ENCODE measurements around the gene SLC4A8. TPM values are rescaled to one million over a fixed set of nuclear protein-coding genes. Genes with fewer than 3 reads are reported as not detected.

Gene SLC4A8
- total RNA-seq, 1 experiment from 2014 or later = 1.4 TPM

- BruUV-seq (replicated peaks) = no TSS peak
- no peak for ATAC-seq
- no peak overlapping the region for H3K4me3 ChIP-seq (replicated peaks in 1 of 2; ENCODE audit: low read depth in 1 of 2, low read length in 2 of 2)
- H3K79me2 ChIP-seq (ENCODE audit: insufficient read depth, low read length) = no peaks in the 10 kb centered on the region
- POLR2A ChIA-PET = no interaction called here
- H2AFZ ChIP-seq (ENCODE audit: low read depth, low read length, poor library complexity, severe bottlenecking) = no peak overlapping the region
- TF ChIP-seq EGR1 (IDR thresholded peaks at IDR 0.05; ENCODE audit: low read depth) (no peak), SIN3A (IDR thresholded peaks at IDR 0.05; ENCODE audit: low read depth) (no peak), TCF7L2 (IDR thresholded peaks at IDR 0.05; ENCODE audit: borderline replicate concordance, extremely low read depth, insufficient read depth, insufficient read length) (no peak), SP1 (IDR thresholded peaks at IDR 0.05; ENCODE audit: low read depth) (no peak), CEBPB (IDR thresholded peaks at IDR 0.05; ENCODE audit: low read depth) (no peak), REST (IDR thresholded peaks at IDR 0.05; ENCODE audit: low read depth) (no peak), CBX3 (IDR thresholded peaks at IDR 0.05; ENCODE audit: low read depth) (no peak), ELF1 (IDR thresholded peaks at IDR 0.05; ENCODE audit: borderline replicate concordance, low read depth) (no peak)
- no peaks in the 10 kb centered on the region for H3K9me3 ChIP-seq (ENCODE audit: control insufficient read depth in 1 of 2, insufficient read depth in 1 of 2, low read depth in 1 of 2, low read length in 2 of 2)
- RAD21 ChIA-PET (ENCODE audit: low non-redundant PET in 1 of 2, low total read pairs in 2 of 2, uncharacterized antibody in 2 of 2, unreplicated experiment in 2 of 2) = no interaction called here
- peaks cover 0 to 6% of the 10 kb centered on the region in 2 experiments; a peak in 2 of 4 replicates for H3K4me1 ChIP-seq (ENCODE audit: control insufficient read depth in 1 of 2, insufficient read depth in 2 of 2, low read length in 2 of 2)
- no peak for DNase-seq (ENCODE audit: low read depth, low spot score)
- H4K20me1 ChIP-seq (ENCODE audit: insufficient read depth) = no peaks in the 10 kb centered on the region
- intact Hi-C loops (cut with micrococcal nuclease) = no loop called here
- H3K9ac ChIP-seq (ENCODE audit: low read length) = no peak overlapping the region
- H3K27me3 ChIP-seq (ENCODE audit: insufficient read depth, low read length) = no peaks in the 10 kb centered on the region
- H3K9me2 ChIP-seq (ENCODE audit: insufficient read depth) = no peaks in the 10 kb centered on the region
- no peak overlapping the region for H3K4me2 ChIP-seq (ENCODE audit: low read length)
- CTCF ChIA-PET = interaction anchor here (0.8 kb wide), 1 partner anchor 28 kb away, joined by 3 read pairs; no protein-coding TSS in a partner anchor
- no peak overlapping the region for H3K27ac ChIP-seq (ENCODE audit: low read depth, low read length)
- no peaks in the 10 kb centered on the region for H3K36me3 ChIP-seq (ENCODE audit: control insufficient read depth in 1 of 2, insufficient read depth in 2 of 2, low read length in 2 of 2)
Measured at GRCh38 chr12:51448618-51449256, 24.1 kb downstream of the SLC4A8 start.

All from HCT116 (cell line).